Measurements from ENCODE around the gene MYZAP.

DNA sequence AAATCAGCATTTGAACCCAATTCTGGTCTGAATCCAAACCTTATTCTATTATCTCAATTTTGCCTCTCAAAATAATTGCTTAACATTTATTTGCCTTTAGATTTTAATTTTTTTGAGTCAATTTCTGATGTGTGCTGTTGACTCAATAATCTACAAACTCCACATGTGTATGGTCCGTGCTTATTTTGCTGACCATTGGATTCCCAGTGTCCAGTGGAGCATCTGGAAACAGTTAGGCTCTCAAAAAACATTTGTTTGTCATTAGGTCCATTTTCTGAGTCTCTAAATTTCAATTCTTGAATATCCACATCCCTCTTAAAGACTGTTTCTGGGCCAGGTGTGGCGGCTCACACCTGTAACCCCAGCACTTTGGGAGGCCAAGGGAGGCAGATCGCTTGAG, 19.2 kb upstream of the MYZAP start:
- TF ChIP-seq, protein P1, sequence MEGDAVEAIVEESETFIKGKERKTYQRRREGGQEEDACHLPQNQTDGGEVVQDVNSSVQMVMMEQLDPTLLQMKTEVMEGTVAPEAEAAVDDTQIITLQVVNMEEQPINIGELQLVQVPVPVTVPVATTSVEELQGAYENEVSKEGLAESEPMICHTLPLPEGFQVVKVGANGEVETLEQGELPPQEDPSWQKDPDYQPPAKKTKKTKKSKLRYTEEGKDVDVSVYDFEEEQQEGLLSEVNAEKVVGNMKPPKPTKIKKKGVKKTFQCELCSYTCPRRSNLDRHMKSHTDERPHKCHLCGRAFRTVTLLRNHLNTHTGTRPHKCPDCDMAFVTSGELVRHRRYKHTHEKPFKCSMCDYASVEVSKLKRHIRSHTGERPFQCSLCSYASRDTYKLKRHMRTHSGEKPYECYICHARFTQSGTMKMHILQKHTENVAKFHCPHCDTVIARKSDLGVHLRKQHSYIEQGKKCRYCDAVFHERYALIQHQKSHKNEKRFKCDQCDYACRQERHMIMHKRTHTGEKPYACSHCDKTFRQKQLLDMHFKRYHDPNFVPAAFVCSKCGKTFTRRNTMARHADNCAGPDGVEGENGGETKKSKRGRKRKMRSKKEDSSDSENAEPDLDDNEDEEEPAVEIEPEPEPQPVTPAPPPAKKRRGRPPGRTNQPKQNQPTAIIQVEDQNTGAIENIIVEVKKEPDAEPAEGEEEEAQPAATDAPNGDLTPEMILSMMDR (IDR thresholded peaks at IDR 0.05), result no peak
- TF ChIP-seq POLR2AphosphoS5 (IDR thresholded peaks at IDR 0.05) (no peak), POLR2A (IDR thresholded peaks at IDR 0.05) (no peak)
